Ovary (tissue), 9 donors: ENCODE data around the gene SEC24C. TPM values are rescaled to one million over a fixed set of nuclear protein-coding genes. Genes with fewer than 3 reads are reported as not detected.

Experiments used
- DNase-seq, 5 donors: peaks; one replicate each; pipeline ENCODE4 v3.0.0-alpha.2; 2019 to 2020
- H3K27ac ChIP-seq, 2 donors: fragments of 200-600 bp; one replicate each; pipeline versions ENCODE4 v1.5.1 to v1.8.0; 2019 to 2022
- H3K27me3 ChIP-seq: fragments of 200-600 bp; one replicate; pipeline ENCODE4 v1.8.0; 2022
- H3K36me3 ChIP-seq: fragments of 200-600 bp; sonication (generic); one replicate; pipeline ENCODE4 v1.5.1; 2019
- H3K4me1 ChIP-seq: one replicate; pipeline ENCODE4 v1.8.1; 2013; ENCODE audit warnings: mild to moderate bottlenecking, moderate library complexity; ENCODE audit not compliant: insufficient read depth
- H3K4me3 ChIP-seq: fragments of 200-600 bp; sonication (generic); one replicate; pipeline ENCODE4 v1.5.1; 2017
- H3K9me3 ChIP-seq, 2 donors: fragments of 200-600 bp in 1 of 2; sonication (generic) in 1 of 2; one replicate each; pipeline versions ENCODE4 v1.5.1 to v1.8.1; 2013 to 2019; ENCODE audit warnings: mild to moderate bottlenecking in 1 of 2, moderate library complexity in 1 of 2
- EP300 ChIP-seq: sonication (generic); formaldehyde crosslinking; IDR thresholded peaks from one replicate; pipeline ENCODE4 v1.6.1; 2017; ENCODE audit warnings: antibody characterized with exemption
- POLR2A ChIP-seq: fragments of 450-650 bp; IDR thresholded peaks from one replicate; pipeline ENCODE4 v1.6.1; 2017; ENCODE audit warnings: antibody characterized with exemption, mild to moderate bottlenecking, moderate library complexity
- WGBS, 3 donors: extraction: QIAGEN DNeasy Blood & Tissue Kit in 1 of 3; methylation state at CpG; one replicate each; pipeline versions ENCODE4 v1.1.5 to v1.1.7; 2013 to 2017; 5-methylcytosine and 5-hydroxymethylcytosine counted together
- intact Hi-C, 4 donors: fragments of 100-400 bp; cut with DNase I; formaldehyde crosslinking; loops; one replicate each; pipeline versions ENCODE4 v1.11.0 to v1.15.1; 2022 to 2023
- polyA plus RNA-seq, 2 donors: library from polyadenylated mRNA; stranded (reverse); fragments of 200-250 nt in 1 of 2; fragments of 350-450 nt in 1 of 2; fragmentation: Illumina TruSeq in 1 of 2; extraction: RNeasy Lipid Tissue Mini Kit (QIAGEN cat#74804) in 1 of 2; gene quantifications; one replicate each; pipeline ENCODE4 v1.2.3, GENCODE V29; 2013 to 2014
- total RNA-seq, 7 donors: library from RNA; depleted of rRNA in 2 of 7; stranded (reverse); fragments of >200 nt in 2 of 7; fragmentation: NEBNext Ultra II Directional in 3 of 7; extraction: Animal tissue kit (Norgen Biotek cat#: 25700) in 3 of 7; gene quantifications; one replicate each; pipeline versions ENCODE4 v1.1.0 to v1.2.4, GENCODE V29; 2016 to 2023
- TF ChIP-seq, protein P1 (sequence below), 3 donors: fragments of 450-650 bp in 2 of 3; fragments of 200-600 bp in 1 of 3; IDR thresholded peaks; one replicate each; pipeline versions ENCODE4 v1.5.1 to v1.8.0; 2016 to 2022; ENCODE audit warnings: antibody characterized with exemption in 3 of 3, mild to moderate bottlenecking in 1 of 3
- donor health status: DM: no; HTN: no; CAD: no; lungs with moderate emphysema.
- donor health status: DM: no; HTN: no; CAD: no.
- donor health status: Bipolar disorder and iron deficiency.
- donor health status: DM: yes; HTN: yes; CAD: no.
- donor health status: DM: no; HTN: no; CAD: no.
- donor health status: DM: yes; HTN: yes; CAD: no.

SEC24C gene
- total and polyA plus RNA-seq, 9 donors, result 30.3 to 70.4 (median 58.8) TPM

DNA sequence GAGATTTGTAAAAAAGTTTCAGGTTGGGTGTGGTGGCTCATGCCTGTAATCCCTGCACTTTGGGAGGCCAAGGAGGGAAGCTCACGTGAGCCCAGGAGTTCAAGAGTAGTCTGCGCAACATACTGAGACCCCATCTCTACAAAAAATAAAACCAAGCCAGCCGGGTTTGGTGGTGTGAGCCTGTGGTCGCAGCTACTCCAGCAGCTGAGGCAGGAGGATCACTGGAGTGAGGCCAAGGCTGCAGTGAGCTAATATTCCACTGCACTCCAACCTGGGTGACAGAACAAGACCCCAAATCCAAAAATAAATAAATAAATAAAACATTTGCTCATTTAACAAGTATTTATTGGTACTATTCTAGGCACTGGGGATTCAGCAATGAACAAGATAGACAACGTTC lies 36.1 kb downstream of the SEC24C start:
- Histone ChIP-seq H3K4me1 (peaks cover 7% of the 10 kb centered on the region), H3K27ac (no peak overlapping the region), H3K27me3 (no peaks in the 10 kb centered on the region), H3K4me3 (no peak overlapping the region), H3K9me3 (no peaks in the 10 kb centered on the region), H3K36me3 (no peaks in the 10 kb centered on the region)
- TF ChIP-seq, protein P1, sequence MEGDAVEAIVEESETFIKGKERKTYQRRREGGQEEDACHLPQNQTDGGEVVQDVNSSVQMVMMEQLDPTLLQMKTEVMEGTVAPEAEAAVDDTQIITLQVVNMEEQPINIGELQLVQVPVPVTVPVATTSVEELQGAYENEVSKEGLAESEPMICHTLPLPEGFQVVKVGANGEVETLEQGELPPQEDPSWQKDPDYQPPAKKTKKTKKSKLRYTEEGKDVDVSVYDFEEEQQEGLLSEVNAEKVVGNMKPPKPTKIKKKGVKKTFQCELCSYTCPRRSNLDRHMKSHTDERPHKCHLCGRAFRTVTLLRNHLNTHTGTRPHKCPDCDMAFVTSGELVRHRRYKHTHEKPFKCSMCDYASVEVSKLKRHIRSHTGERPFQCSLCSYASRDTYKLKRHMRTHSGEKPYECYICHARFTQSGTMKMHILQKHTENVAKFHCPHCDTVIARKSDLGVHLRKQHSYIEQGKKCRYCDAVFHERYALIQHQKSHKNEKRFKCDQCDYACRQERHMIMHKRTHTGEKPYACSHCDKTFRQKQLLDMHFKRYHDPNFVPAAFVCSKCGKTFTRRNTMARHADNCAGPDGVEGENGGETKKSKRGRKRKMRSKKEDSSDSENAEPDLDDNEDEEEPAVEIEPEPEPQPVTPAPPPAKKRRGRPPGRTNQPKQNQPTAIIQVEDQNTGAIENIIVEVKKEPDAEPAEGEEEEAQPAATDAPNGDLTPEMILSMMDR (IDR thresholded peaks at IDR 0.05), result no peak
- TF ChIP-seq EP300, result no peak
- no peak for TF ChIP-seq POLR2A
- intact Hi-C loops, result no loop called here
- DNase-seq, result peak in 1 of 5 donors; percentile 30
- WGBS, 3 donors, result 57 to 71% (median 58%) methylated on average over 5 of the region's 5 CpGs

DNA sequence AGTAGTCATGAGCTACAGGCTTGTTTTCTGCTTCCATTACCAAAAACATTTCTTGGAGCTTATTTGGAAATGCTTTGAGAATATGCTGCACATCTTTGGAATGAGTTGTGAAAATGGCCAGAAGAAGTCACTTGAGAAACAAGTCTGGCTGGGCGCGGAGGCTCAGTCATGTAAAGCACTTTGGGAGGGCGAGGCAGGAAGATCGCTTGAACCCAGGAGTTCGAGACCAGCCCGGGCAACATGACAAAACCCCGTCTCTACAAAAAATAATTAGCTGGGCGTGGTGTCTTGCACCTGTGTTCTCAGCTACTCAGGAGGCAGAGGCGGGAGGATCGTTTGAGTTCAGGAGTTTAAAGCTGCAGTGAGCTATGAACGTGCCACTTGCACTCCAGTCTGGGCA lies 36.8 kb downstream of the SEC24C start:
- Histone ChIP-seq H3K27ac (no peak overlapping the region), H3K27me3 (no peaks in the 10 kb centered on the region), H3K9me3 (no peaks in the 10 kb centered on the region), H3K36me3 (no peaks in the 10 kb centered on the region), H3K4me3 (peak overlapping the region; percentile 78), H3K4me1 (peaks cover 7% of the 10 kb centered on the region)
- intact Hi-C loops, result no loop called here
- DNase-seq, result peak in 1 of 5 donors; percentile 15
- 12 to 23% (median 18%) methylated on average over 11 of the region's 11 CpGs for WGBS, 3 donors
- TF ChIP-seq POLR2A (no peak), EP300 (no peak)
- TF ChIP-seq, protein P1 (IDR thresholded peaks at IDR 0.05), result no peak

DNA sequence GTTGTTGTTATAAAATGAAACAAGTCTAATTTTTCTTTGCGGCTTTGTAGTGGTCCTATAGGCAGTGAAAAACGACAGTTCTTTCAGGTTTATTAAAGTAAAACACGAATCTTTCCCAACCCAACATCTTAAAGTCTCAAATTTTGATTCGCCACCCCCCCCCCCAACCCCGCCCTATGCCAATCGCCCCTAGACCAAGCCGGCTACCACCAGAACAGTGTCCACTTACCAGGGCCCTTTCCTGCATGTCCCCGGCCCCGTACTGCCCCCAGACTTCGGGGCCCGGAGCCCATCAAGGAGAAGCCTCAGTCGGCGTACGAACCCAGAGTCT lies 37.3 kb downstream of the SEC24C start:
- Histone ChIP-seq H3K4me1 (peaks cover 10% of the 10 kb centered on the region), H3K27me3 (no peaks in the 10 kb centered on the region), H3K4me3 (peak overlapping the region; percentile 78), H3K36me3 (no peaks in the 10 kb centered on the region), H3K27ac (peak overlapping the region in 1 of 2 donors; percentile 91), H3K9me3 (no peaks in the 10 kb centered on the region)
- DNase-seq, result no peak
- TF ChIP-seq EP300 (no peak), POLR2A (no peak)
- TF ChIP-seq, protein P1 (IDR thresholded peaks at IDR 0.05), result no peak
- intact Hi-C loops, result no loop called here
- 1% methylated on average over 14 of the region's 14 CpGs for WGBS, 3 donors

DNA sequence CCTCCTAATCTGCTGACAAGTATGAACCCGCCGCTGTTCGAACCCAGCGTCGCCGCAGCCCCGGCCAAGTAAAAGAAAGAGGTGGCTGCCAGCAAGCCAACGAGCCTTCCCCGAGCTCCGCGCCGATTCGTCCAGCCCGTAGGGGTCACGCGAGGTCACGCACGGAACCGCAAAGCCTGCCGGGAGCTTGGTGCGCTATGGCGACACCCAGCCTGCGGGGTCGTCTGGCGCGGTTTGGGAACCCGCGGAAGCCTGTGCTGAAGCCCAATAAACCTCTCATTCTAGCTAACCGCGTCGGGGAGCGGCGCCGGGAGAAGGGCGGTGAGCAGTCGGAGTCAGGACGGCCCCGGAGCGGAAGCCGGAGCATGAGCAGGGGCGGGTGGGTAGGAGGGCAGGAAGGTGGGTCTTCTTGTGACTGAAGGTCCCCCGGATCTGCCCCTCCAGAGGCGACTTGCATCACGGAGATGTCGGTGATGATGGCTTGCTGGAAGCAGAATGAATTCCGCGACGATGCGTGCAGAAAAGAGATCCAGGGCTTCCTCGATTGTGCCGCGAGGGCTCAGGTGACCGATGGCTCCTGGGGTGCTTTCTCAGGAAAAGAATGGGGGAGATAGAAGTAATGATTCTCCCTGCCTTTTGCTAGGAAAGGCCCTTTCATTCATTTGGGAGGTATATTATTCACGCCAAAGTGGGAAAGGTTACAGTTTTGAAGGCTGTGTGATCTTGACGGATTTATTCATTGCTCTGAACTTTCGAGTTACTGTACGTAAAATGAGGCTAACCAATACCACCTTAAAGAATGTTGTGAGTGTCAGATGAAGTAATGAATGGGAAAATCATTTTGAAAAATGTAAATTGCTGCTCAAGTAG lies 37.9 kb downstream of the SEC24C start, which contains the start of gene CHCHD1:
Gene CHCHD1 (plus strand): TSS at position 170 of the 870 bp plus-strand sequence. CDS start 28 bp downstream, at position 198.
- DNase-seq, result peak; percentile 92 to 96 (median 94)
- Histone ChIP-seq H3K9me3 (no peaks in the 10 kb centered on the region), H3K4me3 (peak within 1 kb of the TSS; percentile 78), H3K4me1 (peaks cover 11% of the 10 kb centered on the region), H3K27me3 (no peaks in the 10 kb centered on the region), H3K27ac (peak within 1 kb of the TSS; percentile 64 to 91), H3K36me3 (no peaks in the 10 kb centered on the region)
- intact Hi-C loops, result no loop called here
- WGBS, 3 donors, result 0 to 1% (median 1%) methylated on average over 54 to 57 of the region's 57 CpGs
- TF ChIP-seq, protein P1 (IDR thresholded peaks at IDR 0.05), result no peak
- TF ChIP-seq POLR2A (no peak), EP300 (no peak)
